ENCODE data around the gene CYB561D2. TPM values are rescaled to one million over a fixed set of nuclear protein-coding genes. Genes with fewer than 3 reads are reported as not detected.

CYB561D2 gene
- polyA plus RNA-seq, 3 donors: 13.2 to 25.3 (median 19.7) TPM

- peak within 1 kb of the TSS; percentile 49 for H3K27ac ChIP-seq (ENCODE audit: low read depth, low read length)
- 28 to 40% (median 32%) methylated on average over 29 to 31 of the region's 31 CpGs for WGBS, 3 donors
Measured at GRCh38 chr3:50322386-50323091, 28.1 kb upstream of the CYB561D2 start, which contains the start of gene HYAL2. TSS of gene HYAL2 (minus strand) at chr3:50322745. CDS start at chr3:50320489, 2,256 bp downstream.

DNA sequence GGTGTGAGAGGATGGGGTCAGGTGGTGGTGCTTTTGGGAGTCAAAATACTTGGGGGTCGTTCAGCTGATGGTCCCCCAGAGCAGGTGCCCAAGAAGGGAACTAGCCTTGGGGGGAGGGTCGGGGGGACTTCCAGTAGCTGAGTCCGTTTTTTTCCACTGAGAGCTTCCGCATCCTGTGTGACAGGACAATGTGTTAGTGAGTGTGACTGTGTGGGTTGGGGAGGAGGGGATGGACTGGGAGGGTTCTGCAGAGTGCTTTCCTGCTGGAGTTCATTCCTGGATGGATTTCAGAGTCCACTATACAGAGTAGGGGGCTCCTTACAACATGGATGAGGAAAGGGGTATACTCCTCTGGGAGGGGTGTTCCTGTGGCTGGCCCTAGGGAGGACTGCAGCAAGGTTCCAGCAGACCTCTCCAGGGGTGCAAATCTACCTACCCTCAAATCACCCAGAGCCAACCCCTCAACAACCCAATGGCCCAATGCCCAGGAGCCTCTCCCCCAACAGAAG is 27.5 kb upstream of the CYB561D2 start:
- 25 to 54% (median 34%) methylated on average over 4 of the region's 4 CpGs for WGBS, 3 donors
- peak overlapping the region; percentile 49 for H3K27ac ChIP-seq (ENCODE audit: low read depth, low read length)

- peak overlapping the region; percentile 49 for H3K27ac ChIP-seq (ENCODE audit: low read depth, low read length)
Measured at GRCh38 chr3:50323614-50324199, 27.0 kb upstream of the CYB561D2 start.

DNA sequence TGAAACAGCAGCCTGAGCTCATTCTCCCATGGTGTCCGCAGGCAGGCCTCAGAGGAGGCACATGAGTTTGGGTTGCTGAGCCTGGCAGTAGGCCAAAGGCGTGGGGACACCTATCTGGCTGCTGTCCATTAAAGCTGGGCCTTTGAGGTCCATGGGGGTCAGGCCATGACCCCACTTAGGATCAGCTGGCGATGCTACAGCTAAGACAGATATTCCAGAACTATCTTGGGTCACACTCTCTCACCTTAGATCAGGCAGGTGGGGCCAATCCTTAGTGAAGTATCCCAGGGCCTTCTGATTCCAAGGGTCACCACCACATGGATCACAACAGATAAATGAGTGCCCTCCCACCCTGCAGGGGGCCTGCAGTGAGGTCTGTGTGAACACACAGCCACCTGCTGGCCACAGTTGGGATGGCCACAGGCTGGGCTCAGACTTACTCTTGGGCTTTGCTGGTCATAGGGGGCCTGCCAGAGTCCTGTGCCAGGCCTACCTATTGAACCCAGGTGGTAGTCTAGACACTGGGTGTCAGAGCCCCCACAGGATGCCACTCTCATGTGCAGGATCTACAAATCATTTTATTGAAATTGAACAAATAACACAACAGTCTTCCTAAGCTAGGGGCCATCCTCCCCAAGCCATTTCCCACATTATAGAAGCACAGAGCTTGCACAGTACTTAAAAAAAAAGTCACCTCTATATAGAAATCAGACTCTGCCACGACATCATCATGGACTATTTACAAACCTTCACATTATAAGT is 26.1 kb upstream of the CYB561D2 start:
- H3K27ac ChIP-seq (ENCODE audit: low read depth, low read length): no peak overlapping the region
- 44 to 53% (median 51%) methylated on average over 4 of the region's 4 CpGs for WGBS, 3 donors

More at GRCh38 chr3:50323614-50324199, 27.0 kb upstream of the CYB561D2 start:
- WGBS, 3 donors: 40 to 79% (median 40%) methylated on average over 5 of the region's 5 CpGs

- H3K27ac ChIP-seq (ENCODE audit: low read depth, low read length): no peak overlapping the region
Measured at GRCh38 chr3:50325113-50325480, 25.6 kb upstream of the CYB561D2 start.

GRCh38 chr3:50325497-50326181 is 25.0 kb upstream of the CYB561D2 start:
- H3K27ac ChIP-seq (ENCODE audit: low read depth, low read length): no peak overlapping the region
- WGBS, 3 donors: 83 to 89% (median 84%) methylated on average over 11 of the region's 11 CpGs

More at GRCh38 chr3:50325113-50325480, 25.6 kb upstream of the CYB561D2 start:
- WGBS, 3 donors: 86 to 91% (median 88%) methylated on average over 2 of the region's 2 CpGs

DNA sequence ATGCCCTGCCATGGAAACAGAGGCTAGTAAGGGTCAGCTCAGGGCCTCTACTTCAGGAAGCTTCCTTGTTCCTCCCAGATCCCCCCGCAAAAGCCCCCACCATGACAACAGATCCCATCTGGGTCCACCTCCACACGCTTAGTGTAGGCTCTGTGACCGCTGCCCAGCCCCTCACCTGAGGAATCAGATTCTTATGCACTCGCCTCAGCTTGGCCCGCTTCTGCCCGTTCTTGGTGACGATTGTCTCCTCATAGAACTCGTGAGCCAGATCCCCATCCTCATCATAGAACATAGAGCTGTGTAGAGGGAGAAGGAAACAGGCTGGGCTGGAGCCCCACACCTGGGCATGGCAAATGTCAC is 24.5 kb upstream of the CYB561D2 start:
- 89 to 91% (median 90%) methylated on average over 8 of the region's 8 CpGs for WGBS, 3 donors
- no peak overlapping the region for H3K27ac ChIP-seq (ENCODE audit: low read depth, low read length)

DNA sequence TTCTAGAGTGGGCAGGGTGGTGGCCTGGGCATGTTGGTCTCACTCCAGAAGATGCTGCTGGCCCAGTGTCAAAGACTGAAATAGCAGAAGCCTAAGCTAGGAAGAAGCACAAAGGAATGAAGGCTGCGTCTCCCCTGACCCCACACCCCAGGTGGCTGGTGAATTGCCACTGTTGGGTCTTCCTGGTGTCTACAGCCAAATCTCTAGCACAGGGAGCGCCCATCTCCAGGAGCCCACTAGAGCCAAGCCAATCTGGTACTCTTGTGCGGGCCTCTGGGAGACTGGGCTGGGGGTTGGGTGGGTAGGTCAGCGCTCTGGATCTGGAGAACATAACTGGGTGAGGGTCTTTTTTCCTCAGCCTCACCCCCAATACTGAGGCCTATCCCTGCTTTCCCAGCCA is 23.5 kb upstream of the CYB561D2 start:
- WGBS, 3 donors: 58 to 72% (median 69%) methylated on average over 4 of the region's 4 CpGs
- no peak overlapping the region for H3K27ac ChIP-seq (ENCODE audit: low read depth, low read length)

GRCh38 chr3:50327943-50328691 is 22.5 kb upstream of the CYB561D2 start, which contains the start of gene TUSC2:
TSS of gene TUSC2 (minus strand) at chr3:50328223. CDS start at chr3:50328099, 124 bp downstream.
- 1 to 3% (median 3%) methylated on average over 52 to 55 of the region's 55 CpGs for WGBS, 3 donors
- H3K27ac ChIP-seq (ENCODE audit: low read depth, low read length): peak within 1 kb of the TSS; percentile 10

DNA sequence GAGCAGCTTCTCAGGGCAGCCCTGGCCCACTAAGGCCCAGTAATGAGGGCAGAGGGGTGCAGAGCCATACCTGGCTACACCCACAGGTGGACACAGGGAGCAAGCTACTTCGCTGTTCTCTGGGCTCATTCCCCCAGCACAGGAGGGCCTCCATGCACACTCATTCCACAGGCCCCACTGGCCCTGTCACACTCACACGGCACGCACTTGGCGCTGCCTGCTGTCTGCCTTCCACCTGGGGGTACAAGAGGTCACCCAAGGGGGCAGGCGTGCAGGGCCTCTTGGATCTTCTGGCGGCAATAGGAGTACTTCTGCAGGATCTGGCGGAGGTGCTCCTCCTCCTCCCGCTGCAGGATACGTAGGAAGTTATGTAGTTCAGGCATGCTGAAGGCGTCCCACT is 20.3 kb upstream of the CYB561D2 start:
- no peak overlapping the region for H3K27ac ChIP-seq (ENCODE audit: low read depth, low read length)
- WGBS, 3 donors: 91 to 94% (median 92%) methylated on average over 10 of the region's 10 CpGs

DNA sequence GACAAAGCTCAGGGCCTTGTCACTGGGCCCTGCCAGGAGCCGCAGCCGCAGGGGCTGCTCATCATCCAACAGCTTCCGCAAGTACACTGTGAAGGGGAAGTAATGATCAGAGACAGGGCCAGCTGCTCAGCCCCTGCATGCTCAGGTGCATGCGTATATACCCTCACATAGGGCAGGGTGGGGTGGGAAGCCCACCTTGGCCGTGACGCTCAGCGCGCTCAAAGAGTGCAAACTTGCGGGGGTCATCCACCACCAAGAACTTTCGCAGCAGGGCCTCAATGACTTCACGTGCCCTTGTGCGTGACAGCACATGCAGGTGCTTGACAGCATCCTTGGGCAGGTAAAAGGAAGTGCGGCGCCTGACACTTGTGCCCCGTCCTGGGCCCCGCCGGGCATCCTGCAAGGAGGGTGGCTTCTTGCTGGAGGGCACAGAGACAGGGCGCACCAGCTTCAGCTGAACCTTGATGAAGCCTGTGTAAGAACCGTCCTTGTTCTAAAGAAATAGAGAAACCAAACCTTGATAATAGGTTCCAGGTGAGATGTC is 19.2 kb upstream of the CYB561D2 start:
- no peak overlapping the region for H3K27ac ChIP-seq (ENCODE audit: low read depth, low read length)
- WGBS, 3 donors: 93 to 97% (median 94%) methylated on average over 19 of the region's 19 CpGs

GRCh38 chr3:50333744-50334328 is 16.8 kb upstream of the CYB561D2 start:
- 39 to 63% (median 49%) methylated on average over 12 of the region's 12 CpGs for WGBS, 3 donors

GRCh38 chr3:50334339-50335075 is 16.2 kb upstream of the CYB561D2 start:
- 53 to 65% (median 55%) methylated on average over 5 of the region's 5 CpGs for WGBS, 3 donors
- H3K27ac ChIP-seq (ENCODE audit: low read depth, low read length): no peak overlapping the region

More at GRCh38 chr3:50333744-50334328, 16.8 kb upstream of the CYB561D2 start:
- H3K27ac ChIP-seq (ENCODE audit: low read depth, low read length): no peak overlapping the region

GRCh38 chr3:50336452-50337174 is 14.0 kb upstream of the CYB561D2 start:
- WGBS, 3 donors: 1 to 2% (median 2%) methylated on average over 26 to 31 of the region's 31 CpGs
- H3K27ac ChIP-seq (ENCODE audit: low read depth, low read length): peak overlapping the region; percentile 73

GRCh38 chr3:50337175-50337861 is 13.3 kb upstream of the CYB561D2 start:
- WGBS, 3 donors: 0% methylated on average over 70 to 79 of the region's 79 CpGs

More at GRCh38 chr3:50337175-50337861, 13.3 kb upstream of the CYB561D2 start:
- H3K27ac ChIP-seq (ENCODE audit: low read depth, low read length): peak overlapping the region; percentile 98
